ENCODE results near the gene XXYLT1. TPM values are rescaled to one million over a fixed set of nuclear protein-coding genes. Genes with fewer than 3 reads are reported as not detected.
A peak's percentile ranks its signal among the peaks of the same experiment; 100 is the strongest.
"Not testable (repeated sequence)": the region's sequence is repeated elsewhere in the genome, so short reads cannot be mapped to it uniquely, and the experiment has no call there.

XXYLT1 gene
- polyA plus RNA-seq, 6 donors from 2014 or later: 1.7 to 3.7 (median 3.6) TPM; not detected in 1

DNA sequence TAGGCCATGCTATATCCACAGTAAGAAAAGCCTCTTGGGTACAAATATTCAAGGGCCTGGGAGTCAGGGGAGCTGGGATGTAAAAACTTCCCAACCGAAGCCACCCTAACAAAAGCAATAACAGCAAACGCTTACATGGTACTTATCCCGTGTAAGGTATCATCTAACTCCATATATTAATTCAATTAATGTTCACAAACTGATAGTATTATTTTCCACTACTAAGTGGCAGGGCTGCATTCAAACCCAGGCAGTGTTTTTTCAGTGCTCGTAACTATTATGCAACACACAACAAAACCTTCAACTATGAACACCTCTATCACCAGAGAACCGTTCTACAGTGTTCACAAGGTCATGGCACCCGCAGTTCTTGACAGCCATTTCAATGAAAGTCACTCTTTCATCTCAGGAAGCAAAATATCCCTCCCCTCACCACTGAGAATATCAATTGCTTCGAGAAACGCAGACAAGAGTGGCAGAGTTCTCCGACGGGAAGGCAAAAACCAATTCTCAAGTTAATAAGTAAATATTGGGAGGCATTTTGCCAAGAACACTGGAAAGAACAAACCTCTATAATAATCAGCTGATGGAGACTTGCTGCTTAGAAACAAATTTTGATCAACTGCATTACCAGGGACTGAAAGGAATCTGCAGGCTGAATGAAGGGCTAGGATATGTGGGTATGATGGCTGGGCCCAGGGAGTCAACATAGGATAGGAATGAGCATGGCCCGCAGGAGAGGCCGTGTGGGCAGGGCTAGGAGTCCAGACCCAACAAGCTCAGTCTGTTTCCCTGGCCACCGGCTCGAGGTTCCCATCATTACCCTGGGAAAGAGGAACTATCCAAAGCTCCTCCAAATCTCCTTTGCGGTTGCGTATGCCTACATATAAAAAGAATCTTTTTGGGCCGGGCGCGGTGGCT, 72.3 kb downstream of the XXYLT1 start:
- peaks cover 12 to 17% (median 14%) of the 10 kb centered on the region in 3 donors for H3K4me1 Mint-ChIP-seq
- no peak for DNase-seq

DNA sequence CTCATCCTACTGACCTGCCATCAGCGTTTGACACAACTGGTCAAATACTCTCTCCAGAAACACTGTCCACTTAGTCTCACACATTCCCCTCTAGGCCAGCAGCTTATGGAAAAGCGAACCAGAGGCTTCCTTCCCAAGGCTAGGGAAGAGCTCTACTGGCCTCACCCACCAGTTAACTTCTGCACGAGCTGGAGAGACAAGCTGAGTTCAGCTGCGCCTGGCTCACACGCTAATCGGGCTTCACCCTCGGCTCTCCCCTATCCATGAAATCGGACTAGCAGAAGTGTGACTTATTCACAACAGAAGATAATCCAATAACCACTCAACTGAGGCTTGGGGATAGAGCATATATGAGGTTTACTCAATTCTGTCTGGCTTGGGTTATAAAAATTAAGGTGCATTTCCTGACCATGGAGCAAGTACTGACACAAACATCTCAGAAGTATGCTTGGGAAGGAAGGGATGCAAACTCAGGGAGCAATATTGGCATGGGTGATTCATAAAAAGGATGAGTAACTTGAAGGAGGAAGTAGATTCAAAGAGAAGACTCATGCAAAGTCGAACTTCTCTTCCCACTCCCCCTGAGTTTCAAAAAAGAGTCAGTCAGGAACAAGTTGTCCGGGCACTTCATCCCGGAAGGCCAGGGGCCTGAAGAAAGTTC, 73.1 kb downstream of the XXYLT1 start:
- Mint-ChIP-seq H3K4me1 (peaks cover 8 to 13% (median 11%) of the 10 kb centered on the region in 3 donors), H3K27me3 (no peaks in the 10 kb centered on the region), H3K27ac (no peak overlapping the region), H3K9me3 (no peaks in the 10 kb centered on the region), H3K4me3 (no peak overlapping the region), H3K36me3 (no peaks in the 10 kb centered on the region)
- no peak for DNase-seq
- ATAC-seq (ENCODE audit: low read depth in 2 of 2): no peak

More for the DNA sequence above, 72.3 kb downstream of the XXYLT1 start:
- ATAC-seq (ENCODE audit: low read depth in 2 of 2): no peak
- peak overlapping the region in 1 of 6 donors; percentile 44 for H3K27ac Mint-ChIP-seq
- no peaks in the 10 kb centered on the region for H3K9me3 Mint-ChIP-seq
- H3K27me3 Mint-ChIP-seq: no peaks in the 10 kb centered on the region
- H3K36me3 Mint-ChIP-seq: no peaks in the 10 kb centered on the region
- no peak overlapping the region for H3K4me3 Mint-ChIP-seq

DNA sequence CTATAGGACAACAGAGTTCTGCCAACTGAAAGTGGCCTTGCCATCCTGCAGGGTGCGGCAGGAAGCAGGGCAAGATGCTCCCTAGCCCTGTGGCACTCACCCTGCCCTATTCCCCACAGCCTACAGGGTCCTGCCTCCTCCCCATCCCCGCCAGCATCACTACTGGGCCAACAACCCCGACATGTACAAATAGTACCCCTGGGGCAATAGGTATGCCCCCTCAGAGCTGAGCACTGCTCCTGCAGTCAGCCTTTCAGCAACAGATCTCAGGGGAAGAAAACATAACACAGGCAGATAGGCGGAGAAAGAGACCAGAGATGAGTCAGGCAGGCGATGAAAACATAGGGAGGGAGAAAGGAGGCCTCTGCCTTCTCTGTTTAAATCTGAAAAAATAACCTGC, 74.7 kb downstream of the XXYLT1 start:
- peak overlapping the region in 1 of 8 donors; percentile 72 for H3K4me3 Mint-ChIP-seq
- ATAC-seq (ENCODE audit: low read depth in 2 of 2) (no peak), DNase-seq (no peak)
- H3K36me3 Mint-ChIP-seq: peaks cover 0 to 7% of the 10 kb centered on the region in 2 donors
- peaks cover 8 to 13% (median 11%) of the 10 kb centered on the region in 3 donors for H3K4me1 Mint-ChIP-seq
- H3K27me3 Mint-ChIP-seq: no peaks in the 10 kb centered on the region
- peaks cover 0 to 9% (median 7%) of the 10 kb centered on the region in 7 donors for H3K9me3 Mint-ChIP-seq
- H3K27ac Mint-ChIP-seq: no peak overlapping the region

DNA sequence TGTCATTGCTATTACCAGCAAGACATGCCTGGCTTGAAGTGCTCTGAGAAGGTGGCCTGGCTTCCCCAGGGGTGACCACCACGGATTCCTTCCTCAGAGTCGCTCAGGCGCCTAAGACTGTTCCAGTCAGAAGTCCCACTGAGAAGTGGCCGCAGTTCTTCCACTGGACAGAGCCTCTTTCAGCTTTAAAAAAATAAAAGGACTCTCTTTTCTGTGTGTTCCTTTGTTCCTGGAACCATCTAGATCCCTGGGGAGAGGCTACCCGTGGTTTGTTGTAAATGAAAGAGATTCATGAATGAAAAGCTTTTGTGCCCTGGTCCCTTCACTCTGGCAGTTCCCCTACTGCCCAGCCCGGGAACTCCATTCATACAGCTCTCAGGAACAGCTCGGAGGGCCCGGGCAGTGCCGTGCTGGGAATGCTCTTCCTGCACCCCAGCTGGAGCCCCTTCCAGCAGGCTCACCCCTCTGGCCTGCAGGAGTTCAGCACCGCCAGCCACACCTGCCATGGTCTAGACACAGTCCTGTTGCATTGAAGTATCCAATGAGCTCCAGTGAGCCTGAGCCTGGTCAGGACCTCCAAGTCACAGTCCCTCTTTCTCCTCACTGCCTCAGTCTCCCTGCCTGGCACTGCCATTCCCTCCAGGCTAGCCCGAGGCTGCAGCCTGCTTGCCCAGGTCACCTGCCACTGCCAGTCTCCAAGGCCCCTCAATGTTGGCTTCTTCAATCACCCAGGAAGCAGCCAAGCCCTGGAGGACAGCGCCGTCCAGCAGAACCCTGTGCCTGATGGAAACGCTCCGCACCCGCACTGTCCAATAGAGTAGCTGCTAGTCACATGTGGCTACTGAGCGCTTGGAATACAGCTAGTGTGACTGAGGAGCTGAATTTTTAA, 75.4 kb downstream of the XXYLT1 start:
- peaks cover 0 to 9% of the 10 kb centered on the region in 2 donors for H3K36me3 Mint-ChIP-seq
- H3K27ac Mint-ChIP-seq: peak overlapping the region in 1 of 6 donors; percentile 47
- ATAC-seq (ENCODE audit: low read depth in 2 of 2): no peak
- peaks cover 0 to 15% (median 10%) of the 10 kb centered on the region in 7 donors for H3K9me3 Mint-ChIP-seq
- peaks cover 8 to 13% (median 11%) of the 10 kb centered on the region in 3 donors for H3K4me1 Mint-ChIP-seq
- DNase-seq: no peak
- H3K4me3 Mint-ChIP-seq: no peak overlapping the region
- no peaks in the 10 kb centered on the region for H3K27me3 Mint-ChIP-seq

DNA sequence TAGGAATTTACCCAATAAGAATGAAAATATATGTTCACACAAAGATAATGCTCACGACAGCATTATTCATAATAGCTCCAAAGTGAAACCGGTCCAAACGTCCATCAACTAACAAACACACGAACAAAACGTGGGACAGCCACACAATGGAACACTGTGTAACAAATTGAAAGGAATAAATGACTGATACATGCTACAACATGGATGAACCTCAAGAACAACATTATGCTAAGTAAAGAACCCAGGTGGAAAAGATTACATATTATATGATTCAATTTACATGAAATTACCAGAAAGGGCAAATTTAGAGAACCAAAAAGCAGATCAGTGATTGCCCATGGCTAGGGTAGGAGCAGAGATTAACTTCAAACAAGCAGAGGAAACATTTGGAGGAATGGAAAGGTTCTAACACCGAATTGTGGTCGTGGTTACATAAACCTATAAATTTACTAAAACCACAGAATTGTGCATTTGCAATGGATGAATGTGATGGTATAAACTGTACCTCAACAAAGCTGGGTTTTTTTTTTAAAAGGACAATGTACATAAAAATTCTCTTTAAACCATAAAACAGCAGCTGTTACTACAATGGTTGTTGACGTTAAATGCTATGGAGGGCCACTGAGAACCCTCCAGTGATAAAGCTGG, 76.3 kb downstream of the XXYLT1 start:
- Mint-ChIP-seq H3K27ac (peak overlapping the region in 2 of 6 donors; percentile 3 to 44), H3K4me3 (no peak overlapping the region), H3K27me3 (no peaks in the 10 kb centered on the region)

DNA sequence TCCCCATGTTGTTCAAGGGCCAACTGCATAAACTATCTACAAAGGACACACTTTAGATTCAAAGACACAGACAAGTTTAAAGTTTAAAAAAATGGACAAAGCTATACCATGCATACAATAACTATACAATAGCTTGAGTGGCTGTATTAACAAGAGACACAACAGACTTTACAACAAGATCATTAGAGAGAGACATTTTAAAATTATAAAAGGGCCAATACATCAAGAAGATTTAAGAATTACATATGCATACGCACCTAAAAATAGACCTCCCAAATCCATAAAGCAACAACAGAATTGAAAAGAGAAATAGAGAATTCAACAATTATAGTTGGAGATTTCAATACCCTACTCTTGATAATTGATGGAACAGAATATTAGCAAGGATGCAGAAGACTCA, 79.4 kb downstream of the XXYLT1 start:
- no peak for ATAC-seq (ENCODE audit: low read depth in 2 of 2)
- no peak for DNase-seq

More for the DNA sequence above, 76.3 kb downstream of the XXYLT1 start:
- Mint-ChIP-seq H3K9me3 (peaks cover 0 to 15% (median 11%) of the 10 kb centered on the region in 7 donors), H3K36me3 (peaks cover 0 to 9% of the 10 kb centered on the region in 2 donors), H3K4me1 (peaks cover 8 to 13% (median 11%) of the 10 kb centered on the region in 3 donors)
- DNase-seq (no peak), ATAC-seq (ENCODE audit: low read depth in 2 of 2) (no peak)

DNA sequence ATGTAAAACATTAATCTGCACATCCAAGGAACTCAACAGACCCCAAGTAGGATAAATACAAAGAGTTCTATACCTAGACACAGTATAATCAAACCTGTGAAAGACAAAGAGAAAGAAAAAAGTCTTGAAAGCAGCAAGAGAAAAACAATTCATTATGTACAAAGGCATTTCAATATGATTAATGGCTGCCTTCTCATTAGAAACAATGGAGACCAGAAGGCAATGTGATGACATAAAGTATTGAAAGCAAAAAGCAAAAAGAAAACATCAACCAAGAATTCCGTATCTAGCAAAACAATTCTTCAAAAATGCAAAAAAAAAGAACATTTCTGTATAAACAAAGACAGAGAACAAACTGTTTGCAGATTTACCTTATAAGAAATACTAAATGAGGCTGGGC, 81.1 kb downstream of the XXYLT1 start:
- H3K4me1 Mint-ChIP-seq: peaks cover 21 to 23% (median 23%) of the 10 kb centered on the region in 3 donors
- no peak for ATAC-seq (ENCODE audit: low read depth in 2 of 2)

More for the DNA sequence above, 79.4 kb downstream of the XXYLT1 start:
- Mint-ChIP-seq H3K9me3 (peaks cover 0 to 17% (median 14%) of the 10 kb centered on the region in 7 donors), H3K27ac (no peak overlapping the region), H3K4me3 (no peak overlapping the region), H3K27me3 (no peaks in the 10 kb centered on the region), H3K4me1 (peaks cover 5 to 8% (median 7%) of the 10 kb centered on the region in 3 donors), H3K36me3 (peaks cover 0 to 9% of the 10 kb centered on the region in 2 donors)

DNA sequence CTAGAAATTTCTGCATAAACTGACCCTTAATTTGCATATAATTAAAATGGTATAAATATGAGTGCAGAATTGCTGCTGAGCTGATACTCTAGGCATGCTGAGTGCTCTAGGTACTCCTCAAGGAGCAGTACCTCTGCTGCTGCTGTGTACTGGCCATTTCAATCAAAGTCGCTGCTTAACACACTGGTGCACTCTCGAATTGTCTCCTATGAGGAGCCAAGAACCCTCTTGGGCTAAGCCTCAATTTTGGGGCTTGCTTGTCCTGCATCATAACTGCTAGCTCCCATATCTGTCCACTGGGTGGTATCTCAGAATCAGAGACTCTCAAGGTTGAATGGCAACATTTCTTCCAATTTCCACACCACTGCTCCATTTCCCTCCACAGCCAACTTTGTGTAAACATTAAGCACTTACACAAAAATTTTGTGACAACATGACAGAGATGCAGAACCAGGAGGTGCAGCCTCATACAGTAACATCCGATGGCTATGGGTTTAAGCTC, 82.5 kb downstream of the XXYLT1 start:
- Mint-ChIP-seq H3K4me1 (peaks cover 19 to 21% (median 20%) of the 10 kb centered on the region in 3 donors), H3K9me3 (peaks cover 0 to 17% (median 14%) of the 10 kb centered on the region in 7 donors), H3K27ac (no peak overlapping the region), H3K27me3 (no peaks in the 10 kb centered on the region), H3K36me3 (peaks cover 0 to 9% of the 10 kb centered on the region in 2 donors), H3K4me3 (no peak overlapping the region)
- DNase-seq (no peak), ATAC-seq (ENCODE audit: low read depth in 2 of 2) (no peak)

More for the DNA sequence above, 81.1 kb downstream of the XXYLT1 start:
- no peak overlapping the region for H3K4me3 Mint-ChIP-seq
- no peak for DNase-seq
- H3K9me3 Mint-ChIP-seq: peaks cover 0 to 17% (median 14%) of the 10 kb centered on the region in 7 donors
- H3K36me3 Mint-ChIP-seq: peaks cover 0 to 9% of the 10 kb centered on the region in 2 donors
- H3K27ac Mint-ChIP-seq: peak overlapping the region in 1 of 6 donors; percentile 17
- H3K27me3 Mint-ChIP-seq: no peaks in the 10 kb centered on the region

DNA sequence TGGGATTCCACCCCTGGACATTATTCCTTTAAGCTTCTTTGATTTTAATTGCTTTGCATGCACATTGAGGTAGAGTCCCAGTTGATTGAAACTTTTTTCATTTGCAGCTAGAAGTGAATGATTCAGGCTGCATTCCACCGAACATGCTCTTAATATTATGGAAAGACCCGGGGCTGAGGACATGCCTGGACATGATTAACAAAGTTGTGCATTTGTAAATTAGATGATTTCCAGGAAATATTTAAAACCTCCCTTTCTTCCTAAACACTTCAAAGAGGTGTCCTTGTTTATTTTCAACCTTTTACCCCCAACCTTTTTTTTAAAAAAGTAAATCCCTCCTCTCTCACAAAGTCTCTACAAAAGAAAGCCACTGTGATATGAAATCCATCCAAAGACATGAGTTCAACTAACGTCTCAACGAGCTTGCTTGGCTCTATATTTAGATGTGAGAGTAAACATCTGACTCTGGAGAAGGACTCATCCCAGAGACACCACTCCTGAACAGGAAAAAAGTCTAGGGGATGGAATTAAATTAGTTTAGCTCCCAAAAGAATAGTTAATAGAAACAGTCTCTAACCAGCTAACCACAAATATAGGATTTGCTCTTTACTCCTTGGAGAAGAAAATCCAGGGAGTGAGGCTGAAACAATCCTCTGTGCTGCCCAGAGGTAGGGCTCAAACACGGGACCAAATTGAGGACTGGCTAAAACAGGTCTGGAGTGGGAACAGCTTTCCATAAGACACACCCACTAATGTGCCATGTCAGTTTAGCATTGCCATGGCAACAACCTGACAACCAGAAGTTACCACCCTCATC, 83.1 kb downstream of the XXYLT1 start:
- no peak for DNase-seq

DNA sequence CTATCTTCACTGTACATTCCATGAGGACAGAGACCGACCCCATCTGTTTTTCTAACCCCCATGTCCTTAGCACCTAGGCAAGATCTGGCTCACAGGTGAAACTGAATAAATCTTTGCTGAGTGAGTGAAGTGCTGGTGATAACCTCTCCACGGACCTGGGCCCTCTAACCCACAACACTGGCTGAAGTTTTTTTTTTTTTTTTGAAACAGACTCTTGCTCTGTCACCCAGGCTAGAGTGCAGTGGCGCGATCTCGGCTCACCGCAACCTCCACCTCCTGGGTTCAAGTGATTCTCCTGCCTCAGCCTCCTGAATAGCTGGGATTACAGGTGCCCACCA, 84.3 kb downstream of the XXYLT1 start:
- ATAC-seq (ENCODE audit: low read depth in 2 of 2); H3K36me3 Mint-ChIP-seq; H3K27me3 Mint-ChIP-seq; DNase-seq: not testable (repeated sequence)
- Mint-ChIP-seq H3K9me3 (peaks cover 0 to 14% (median 11%) of the 10 kb centered on the region in 7 donors), H3K27ac (peak overlapping the region in 3 of 6 donors; percentile 34 to 75 (median 51)), H3K4me1 (peaks cover 19 to 21% (median 20%) of the 10 kb centered on the region in 3 donors), H3K4me3 (peak overlapping the region in 2 of 8 donors; percentile 29 to 81)

More for the DNA sequence above, 83.1 kb downstream of the XXYLT1 start:
- H3K36me3 Mint-ChIP-seq: peaks cover 0 to 9% of the 10 kb centered on the region in 2 donors
- ATAC-seq (ENCODE audit: low read depth in 2 of 2): no peak
- peaks cover 19 to 21% (median 20%) of the 10 kb centered on the region in 3 donors for H3K4me1 Mint-ChIP-seq
- H3K9me3 Mint-ChIP-seq: peaks cover 0 to 17% (median 14%) of the 10 kb centered on the region in 7 donors
- H3K27me3 Mint-ChIP-seq: no peaks in the 10 kb centered on the region
- H3K4me3 Mint-ChIP-seq: no peak overlapping the region
- no peak overlapping the region for H3K27ac Mint-ChIP-seq

DNA sequence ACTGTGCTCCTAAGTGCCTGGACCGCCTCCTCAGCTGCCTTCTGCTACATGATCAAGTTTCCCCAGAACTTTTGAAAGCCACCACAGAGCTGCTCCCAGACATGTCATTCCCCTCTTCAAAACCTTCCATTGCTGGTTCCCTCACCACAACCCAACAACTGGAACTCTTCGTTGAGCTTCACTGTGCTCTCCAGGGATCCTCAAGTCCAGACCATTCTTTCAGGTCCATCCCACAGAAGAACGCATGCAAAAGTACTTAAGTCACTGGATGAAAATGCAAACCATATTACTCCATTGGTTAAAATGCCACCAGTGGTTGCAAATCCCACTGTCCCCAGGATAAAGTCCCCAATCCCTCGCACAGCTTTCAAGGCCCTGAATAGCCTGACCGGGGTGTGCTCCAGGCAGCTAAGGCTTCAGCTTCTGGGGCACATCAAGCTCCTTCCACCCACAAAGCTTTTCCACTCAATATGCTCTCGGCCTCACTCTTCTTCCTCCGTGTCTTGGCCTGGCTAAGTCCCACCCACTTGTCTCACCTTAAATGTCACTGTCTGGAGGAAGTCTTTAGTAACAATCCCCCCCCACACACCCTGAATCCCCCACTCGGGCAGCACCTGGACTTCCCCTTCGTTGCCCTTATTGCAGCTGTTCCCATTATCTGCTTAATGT, 84.8 kb downstream of the XXYLT1 start:
- H3K27ac Mint-ChIP-seq: peak overlapping the region in 3 of 6 donors; percentile 34 to 77 (median 34)
- H3K27me3 Mint-ChIP-seq: peaks cover 0 to 1% (median 0%) of the 10 kb centered on the region in 3 donors
- H3K9me3 Mint-ChIP-seq: peaks cover 0 to 9% (median 5%) of the 10 kb centered on the region in 7 donors
- H3K4me1 Mint-ChIP-seq: peaks cover 19 to 21% (median 20%) of the 10 kb centered on the region in 3 donors
- H3K36me3 Mint-ChIP-seq: peaks cover 0 to 1% of the 10 kb centered on the region in 2 donors
- DNase-seq: no peak
- ATAC-seq (ENCODE audit: low read depth in 2 of 2): peak; percentile 30 to 85
- H3K4me3 Mint-ChIP-seq: peak overlapping the region in 5 of 8 donors; percentile 29 to 81 (median 40)
